ENCODE data around the gene CKAP2L.

Gene CKAP2L

GRCh38 chr2:112714331-112714730 is 50.1 kb downstream of the CKAP2L start:
- TF ChIP-seq LEF1 (IDR thresholded peaks at IDR 0.05; ENCODE audit: borderline replicate concordance): no peak
- TF ChIP-seq BHLHE40 (IDR thresholded peaks at IDR 0.05; ENCODE audit: borderline replicate concordance): no peak
- TF ChIP-seq FOXM1 (IDR thresholded peaks at IDR 0.05; ENCODE audit: borderline replicate concordance): no peak
- TF ChIP-seq NFRKB (IDR thresholded peaks at IDR 0.05): no peak
- no peak for TF ChIP-seq L3MBTL2 (conservative IDR thresholded peaks at IDR 0.05)
- TF ChIP-seq HDGF (IDR thresholded peaks at IDR 0.05; ENCODE audit: borderline replicate concordance): no peak
- no peak for TF ChIP-seq CTBP1 (IDR thresholded peaks at IDR 0.05; ENCODE audit: borderline replicate concordance)
- TF ChIP-seq SP1 (IDR thresholded peaks at IDR 0.05): no peak
- no peak for TF ChIP-seq SUZ12 (IDR thresholded peaks at IDR 0.05)
- no peak for TF ChIP-seq PKNOX1 (IDR thresholded peaks at IDR 0.05)
- TF ChIP-seq ZNF384 (IDR thresholded peaks at IDR 0.05): no peak
- no peak for TF ChIP-seq TARDBP (IDR thresholded peaks at IDR 0.05)
- no peak for TF ChIP-seq ARNT (IDR thresholded peaks at IDR 0.05)
- TF ChIP-seq FOXK2 (IDR thresholded peaks at IDR 0.05): no peak
- TF ChIP-seq ELF4 (IDR thresholded peaks at IDR 0.05): no peak
- TF ChIP-seq FOXA1 (IDR thresholded peaks at IDR 0.05): no peak
- CTCF ChIA-PET: interaction anchor here (0.9 kb wide), 1 partner anchor 13 kb away, joined by 3 read pairs; no protein-coding TSS in a partner anchor
- POLR2A ChIA-PET: no interaction called here
- no peak for DNase-seq (ENCODE audit: extremely low spot score)

GRCh38 chr2:112713926-112714325 is 50.5 kb downstream of the CKAP2L start:
- POLR2A ChIA-PET: no interaction called here
- TF ChIP-seq SP1 (IDR thresholded peaks at IDR 0.05): no peak
- TF ChIP-seq FOXA1 (IDR thresholded peaks at IDR 0.05): no peak
- TF ChIP-seq NFRKB (IDR thresholded peaks at IDR 0.05): no peak
- TF ChIP-seq PKNOX1 (IDR thresholded peaks at IDR 0.05): no peak
- no peak for TF ChIP-seq ELF4 (IDR thresholded peaks at IDR 0.05)
- no peak for TF ChIP-seq CTBP1 (IDR thresholded peaks at IDR 0.05; ENCODE audit: borderline replicate concordance)
- TF ChIP-seq BHLHE40 (IDR thresholded peaks at IDR 0.05; ENCODE audit: borderline replicate concordance): no peak
- TF ChIP-seq FOXK2 (IDR thresholded peaks at IDR 0.05): no peak
- TF ChIP-seq HDGF (IDR thresholded peaks at IDR 0.05; ENCODE audit: borderline replicate concordance): no peak
- no peak for TF ChIP-seq TARDBP (IDR thresholded peaks at IDR 0.05)
- no peak for TF ChIP-seq L3MBTL2 (conservative IDR thresholded peaks at IDR 0.05)
- no peak for TF ChIP-seq ZNF384 (IDR thresholded peaks at IDR 0.05)
- CTCF ChIA-PET: interaction anchor here (1.2 to 1.9 kb wide), 2 partner anchors 12 to 114 kb away, joined by 4 to 5 read pairs; no protein-coding TSS in a partner anchor
- DNase-seq (ENCODE audit: extremely low spot score): no peak

- no peak for DNase-seq (ENCODE audit: extremely low spot score)
- TF ChIP-seq LEF1 (IDR thresholded peaks at IDR 0.05; ENCODE audit: borderline replicate concordance): no peak
- no peak for TF ChIP-seq SUZ12 (IDR thresholded peaks at IDR 0.05)
- no peak for TF ChIP-seq ARNT (IDR thresholded peaks at IDR 0.05)
- TF ChIP-seq ELF4 (IDR thresholded peaks at IDR 0.05): no peak
- TF ChIP-seq NFRKB (IDR thresholded peaks at IDR 0.05): no peak
- no peak for TF ChIP-seq TARDBP (IDR thresholded peaks at IDR 0.05)
Observed at GRCh38 chr2:112713585-112713925, 50.9 kb downstream of the CKAP2L start.

GRCh38 chr2:112712903-112713584 is 51.4 kb downstream of the CKAP2L start:
- ChIA-PET POLR2A (no interaction called here), CTCF (interaction anchor here (1.2 to 1.9 kb wide), 3 partner anchors 11 to 113 kb away, joined by 4 to 5 read pairs (median 4); no protein-coding TSS in a partner anchor)
- TF ChIP-seq BHLHE40 (IDR thresholded peaks at IDR 0.05; ENCODE audit: borderline replicate concordance) (no peak), TARDBP (IDR thresholded peaks at IDR 0.05) (no peak), L3MBTL2 (conservative IDR thresholded peaks at IDR 0.05) (no peak), PKNOX1 (IDR thresholded peaks at IDR 0.05) (no peak), HDGF (IDR thresholded peaks at IDR 0.05; ENCODE audit: borderline replicate concordance) (no peak), SUZ12 (IDR thresholded peaks at IDR 0.05) (no peak), ELF4 (IDR thresholded peaks at IDR 0.05) (no peak), FOXM1 (IDR thresholded peaks at IDR 0.05; ENCODE audit: borderline replicate concordance) (no peak), ZNF384 (IDR thresholded peaks at IDR 0.05) (no peak), NFRKB (IDR thresholded peaks at IDR 0.05) (no peak), FOXA1 (IDR thresholded peaks at IDR 0.05) (no peak), SP1 (IDR thresholded peaks at IDR 0.05) (no peak), CTBP1 (IDR thresholded peaks at IDR 0.05; ENCODE audit: borderline replicate concordance) (no peak), ARNT (IDR thresholded peaks at IDR 0.05) (no peak), FOXK2 (IDR thresholded peaks at IDR 0.05) (no peak), LEF1 (IDR thresholded peaks at IDR 0.05; ENCODE audit: borderline replicate concordance) (no peak)
- no peak for DNase-seq (ENCODE audit: extremely low spot score)

More at GRCh38 chr2:112713585-112713925, 50.9 kb downstream of the CKAP2L start:
- POLR2A ChIA-PET: no interaction called here
- CTCF ChIA-PET: interaction anchor here (1.2 to 1.9 kb wide), 2 partner anchors 13 to 114 kb away, joined by 4 to 5 read pairs; no protein-coding TSS in a partner anchor

GRCh38 chr2:112712465-112712864 is 51.9 kb downstream of the CKAP2L start:
- no peak for DNase-seq (ENCODE audit: extremely low spot score)
- ChIA-PET POLR2A (no interaction called here), CTCF (interaction anchor here (1.5 to 1.9 kb wide), 2 partner anchors 12 to 14 kb away, joined by 4 to 5 read pairs; no protein-coding TSS in a partner anchor)
- TF ChIP-seq ZNF384 (IDR thresholded peaks at IDR 0.05) (no peak), NFRKB (IDR thresholded peaks at IDR 0.05) (no peak), LEF1 (IDR thresholded peaks at IDR 0.05; ENCODE audit: borderline replicate concordance) (no peak), SP1 (IDR thresholded peaks at IDR 0.05) (no peak), ARNT (IDR thresholded peaks at IDR 0.05) (no peak), BHLHE40 (IDR thresholded peaks at IDR 0.05; ENCODE audit: borderline replicate concordance) (no peak), SUZ12 (IDR thresholded peaks at IDR 0.05) (no peak), L3MBTL2 (conservative IDR thresholded peaks at IDR 0.05) (no peak), FOXM1 (IDR thresholded peaks at IDR 0.05; ENCODE audit: borderline replicate concordance) (no peak), TARDBP (IDR thresholded peaks at IDR 0.05) (no peak), FOXA1 (IDR thresholded peaks at IDR 0.05) (no peak), HDGF (IDR thresholded peaks at IDR 0.05; ENCODE audit: borderline replicate concordance) (no peak), PKNOX1 (IDR thresholded peaks at IDR 0.05) (no peak), CTBP1 (IDR thresholded peaks at IDR 0.05; ENCODE audit: borderline replicate concordance) (no peak), FOXK2 (IDR thresholded peaks at IDR 0.05) (no peak)
